ENCODE results near the gene PDE4D. TPM values are rescaled to one million over a fixed set of nuclear protein-coding genes. Genes with fewer than 3 reads are reported as not detected.

Gene PDE4D
- total RNA-seq, 1 donor = 12.7 TPM

GRCh38 chr5:59832577-59833301, 60.8 kb downstream of the PDE4D start:
- DNase-seq (ENCODE audit: low read depth) = no peak

DNA sequence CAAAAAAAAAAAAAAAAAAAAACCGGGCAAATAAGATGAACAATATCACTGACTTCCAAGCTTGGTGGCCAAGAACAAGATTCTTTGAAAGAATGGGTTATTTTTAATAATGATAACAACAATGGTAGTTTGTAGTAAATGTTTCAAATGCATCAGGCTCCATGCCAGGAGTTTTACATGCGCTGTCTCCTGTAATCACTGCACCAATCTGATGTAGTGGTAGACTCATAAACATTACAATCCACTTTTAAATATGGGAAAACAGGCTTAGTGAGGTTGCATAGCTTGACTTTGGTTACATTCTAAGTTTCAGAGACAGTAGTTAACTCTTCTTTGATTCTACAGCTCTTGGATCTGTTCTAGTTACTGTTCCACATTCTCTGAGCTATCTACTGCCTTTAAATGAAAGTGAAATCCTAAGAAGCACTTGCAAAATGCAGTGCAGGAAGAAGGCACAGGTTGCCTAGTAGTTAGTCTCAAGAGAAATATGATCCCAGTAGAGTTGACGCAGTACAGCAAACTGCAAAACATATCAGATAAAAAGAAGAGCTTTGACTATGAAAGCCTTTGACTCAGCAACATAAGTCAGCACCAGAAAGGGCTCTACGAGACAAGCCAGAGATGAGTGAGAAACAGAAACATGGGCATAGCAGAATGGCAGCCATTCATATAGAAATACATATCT, 62.1 kb downstream of the PDE4D start:
- peak; percentile 11 for DNase-seq (ENCODE audit: low read depth)
- TF ChIP-seq CTCF (IDR thresholded peaks at IDR 0.05; ENCODE audit: insufficient read depth, low read length) = no peak
- no peak overlapping the region for H3K4me3 ChIP-seq (ENCODE audit: low read depth, low read length)

More at GRCh38 chr5:59832577-59833301, 60.8 kb downstream of the PDE4D start:
- H3K4me3 ChIP-seq (ENCODE audit: low read depth, low read length) = no peak overlapping the region
- TF ChIP-seq CTCF (IDR thresholded peaks at IDR 0.05; ENCODE audit: insufficient read depth, low read length) = no peak

DNA sequence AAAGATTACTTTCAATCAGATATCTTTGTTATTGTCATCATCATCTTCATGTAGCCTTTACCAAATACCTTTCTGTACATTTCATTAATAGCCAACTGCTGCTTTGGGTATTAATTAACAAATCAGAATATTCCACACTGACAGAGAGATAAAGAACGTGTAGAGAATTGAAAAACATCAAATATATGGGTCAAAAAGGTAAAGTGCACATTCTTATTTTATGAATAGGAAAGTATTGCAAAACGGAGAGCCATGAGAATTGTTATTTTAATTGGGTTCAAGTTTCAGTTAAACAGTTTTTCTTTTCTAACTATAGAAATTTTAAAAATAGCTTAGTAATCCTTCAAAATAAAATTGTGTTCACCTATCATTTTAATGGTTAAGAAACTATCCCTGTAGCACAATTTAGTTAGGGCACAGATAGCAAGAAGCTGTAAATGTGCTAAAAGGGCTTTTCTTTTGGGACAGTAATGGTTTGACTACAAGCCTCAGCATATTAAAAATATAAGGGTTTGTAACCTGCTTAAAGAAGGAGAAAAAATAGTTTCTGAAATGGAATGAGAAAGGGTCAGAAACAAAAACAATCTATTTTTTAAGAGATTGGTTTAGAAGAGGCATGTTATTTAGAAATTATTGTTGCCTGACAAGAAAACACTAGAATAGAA, 62.9 kb downstream of the PDE4D start:
- no peak for DNase-seq (ENCODE audit: low read depth)
- TF ChIP-seq CTCF (IDR thresholded peaks at IDR 0.05; ENCODE audit: insufficient read depth, low read length) = no peak
- H3K4me3 ChIP-seq (ENCODE audit: low read depth, low read length) = no peak overlapping the region

DNA sequence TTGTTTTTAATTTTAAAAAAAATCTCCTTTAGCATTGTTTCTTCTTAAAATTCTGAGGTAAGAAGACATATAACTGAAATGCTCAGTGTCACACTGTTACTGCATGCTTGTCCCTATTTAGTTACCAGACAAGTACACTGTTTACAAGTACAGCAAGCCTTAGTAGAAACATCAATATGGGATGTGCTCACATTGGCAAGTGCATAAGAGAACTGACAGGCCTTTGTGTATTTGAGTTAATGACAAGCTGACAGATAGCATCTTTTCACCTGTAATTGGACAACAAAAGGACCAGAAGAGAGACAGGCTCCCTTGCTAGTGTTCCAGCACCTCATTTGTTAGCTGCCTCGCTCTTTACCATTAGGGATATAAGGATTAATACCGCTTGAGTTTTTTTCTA, 63.6 kb downstream of the PDE4D start:
- DNase-seq (ENCODE audit: low read depth) = no peak
- TF ChIP-seq CTCF (IDR thresholded peaks at IDR 0.05; ENCODE audit: insufficient read depth, low read length) = no peak
- H3K4me3 ChIP-seq (ENCODE audit: low read depth, low read length) = no peak overlapping the region

DNA sequence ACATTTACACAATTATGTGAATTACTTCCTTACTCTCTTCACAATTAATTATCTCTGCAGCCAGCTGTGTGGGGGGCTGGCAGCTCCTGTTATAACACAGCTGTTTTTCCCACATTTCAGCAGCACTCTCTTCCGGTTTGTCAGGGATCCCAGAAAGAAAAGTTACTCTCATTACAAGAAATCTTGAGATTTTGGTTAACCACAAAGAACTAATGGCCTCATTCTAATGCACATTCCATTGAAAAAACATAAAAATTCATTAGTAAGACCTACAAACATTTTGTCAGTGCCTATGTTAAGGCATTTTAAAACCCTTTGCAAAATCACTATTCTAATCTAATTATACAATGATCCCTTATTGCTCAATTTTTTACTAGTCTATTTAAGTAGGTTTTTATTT, 64.1 kb downstream of the PDE4D start:
- TF ChIP-seq CTCF (IDR thresholded peaks at IDR 0.05; ENCODE audit: insufficient read depth, low read length) = no peak
- no peak overlapping the region for H3K4me3 ChIP-seq (ENCODE audit: low read depth, low read length)
- DNase-seq (ENCODE audit: low read depth) = peak; percentile 66

- no peak overlapping the region for H3K4me3 ChIP-seq (ENCODE audit: low read depth, low read length)
- no peak for TF ChIP-seq CTCF (IDR thresholded peaks at IDR 0.05; ENCODE audit: insufficient read depth, low read length)
- peak; percentile 52 for DNase-seq (ENCODE audit: low read depth)
Observed at GRCh38 chr5:59828623-59829022, 64.9 kb downstream of the PDE4D start.

Data from fibroblast of the aortic adventitia (primary cell).